ENCODE results near the gene PTH2R.

DNA sequence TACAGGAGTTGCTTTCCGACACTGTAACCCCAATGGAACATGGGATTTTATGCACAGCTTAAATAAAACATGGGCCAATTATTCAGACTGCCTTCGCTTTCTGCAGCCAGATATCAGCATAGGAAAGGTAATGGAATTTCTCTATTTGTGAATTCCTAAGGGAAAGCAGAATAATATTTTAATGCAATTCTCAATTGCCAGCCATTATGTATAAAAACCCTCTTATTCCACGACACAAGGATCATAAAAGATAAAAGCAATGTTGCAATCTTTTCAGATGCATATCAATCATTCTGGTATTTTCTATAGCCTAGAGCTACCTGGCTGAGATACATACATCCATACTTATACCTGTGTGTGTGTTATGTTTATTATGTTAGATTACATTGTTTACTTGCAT, 31.2 kb downstream of the PTH2R start:
- TF ChIP-seq, protein P1, sequence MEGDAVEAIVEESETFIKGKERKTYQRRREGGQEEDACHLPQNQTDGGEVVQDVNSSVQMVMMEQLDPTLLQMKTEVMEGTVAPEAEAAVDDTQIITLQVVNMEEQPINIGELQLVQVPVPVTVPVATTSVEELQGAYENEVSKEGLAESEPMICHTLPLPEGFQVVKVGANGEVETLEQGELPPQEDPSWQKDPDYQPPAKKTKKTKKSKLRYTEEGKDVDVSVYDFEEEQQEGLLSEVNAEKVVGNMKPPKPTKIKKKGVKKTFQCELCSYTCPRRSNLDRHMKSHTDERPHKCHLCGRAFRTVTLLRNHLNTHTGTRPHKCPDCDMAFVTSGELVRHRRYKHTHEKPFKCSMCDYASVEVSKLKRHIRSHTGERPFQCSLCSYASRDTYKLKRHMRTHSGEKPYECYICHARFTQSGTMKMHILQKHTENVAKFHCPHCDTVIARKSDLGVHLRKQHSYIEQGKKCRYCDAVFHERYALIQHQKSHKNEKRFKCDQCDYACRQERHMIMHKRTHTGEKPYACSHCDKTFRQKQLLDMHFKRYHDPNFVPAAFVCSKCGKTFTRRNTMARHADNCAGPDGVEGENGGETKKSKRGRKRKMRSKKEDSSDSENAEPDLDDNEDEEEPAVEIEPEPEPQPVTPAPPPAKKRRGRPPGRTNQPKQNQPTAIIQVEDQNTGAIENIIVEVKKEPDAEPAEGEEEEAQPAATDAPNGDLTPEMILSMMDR (IDR thresholded peaks at IDR 0.05): no peak
- no peak for TF ChIP-seq POLR2A (IDR thresholded peaks at IDR 0.05)

All from tibial nerve (tissue), 3 donors.